Left lung (tissue), 10 donors: ENCODE measurements around the gene DAGLA. TPM values are rescaled to one million over a fixed set of nuclear protein-coding genes. Genes with fewer than 3 reads are reported as not detected.

Experiments used
- ATAC-seq: fragments of 200-7000 bp; cut with Tn5 transposase; one replicate; pipeline ENCODE4 v1.9.1; 2020; ENCODE audit warnings: moderate library complexity
- DNase-seq, 4 donors: peaks; one replicate each; pipeline ENCODE4 v3.0.0-alpha.2; 2013 to 2020
- H3K27ac ChIP-seq, 2 donors: fragments of 200-600 bp; sonication (generic) in 1 of 2; one replicate each; pipeline versions ENCODE4 v1.5.0 to v1.8.0; 2020 to 2021
- H3K27me3 ChIP-seq, 2 donors: fragments of 200-600 bp; sonication (generic) in 1 of 2; one replicate each; pipeline versions ENCODE4 v1.5.0 to v1.8.0; 2020 to 2021
- H3K36me3 ChIP-seq, 2 donors: fragments of 200-600 bp; sonication (generic) in 1 of 2; one replicate each; pipeline versions ENCODE4 v1.5.0 to v1.8.0; 2020 to 2021
- H3K4me1 ChIP-seq, 2 donors: fragments of 200-600 bp; one replicate each; pipeline ENCODE4 v1.8.0; 2021
- H3K4me3 ChIP-seq, 2 donors: fragments of 200-600 bp; sonication (generic) in 1 of 2; one replicate each; pipeline versions ENCODE4 v1.5.0 to v1.8.0; 2020 to 2021; ENCODE audit warnings: mild to moderate bottlenecking in 1 of 2
- H3K9me3 ChIP-seq, 2 donors: fragments of 200-600 bp; sonication (generic) in 1 of 2; one replicate each; pipeline versions ENCODE4 v1.5.0 to v1.8.0; 2020 to 2021
- CTCF ChIP-seq, 2 donors: fragments of 200-600 bp; sonication (generic) in 1 of 2; IDR thresholded peaks; one replicate each; pipeline versions ENCODE4 v1.5.0 to v1.8.0; 2021; ENCODE audit warnings: antibody characterized with exemption in 2 of 2
- intact Hi-C, 2 donors: fragments of 100-400 bp; cut with DNase I; formaldehyde crosslinking; loops; one replicate each; pipeline versions ENCODE4 v1.11.2 to v1.14.2; 2022
- polyA plus RNA-seq, 6 donors: library from polyadenylated mRNA; unstranded; fragments of 120-200 nt; gene quantifications; one replicate each; pipeline ENCODE4 v1.2.1, GENCODE V29; 2013; ENCODE audit not compliant: insufficient read length in 6 of 6
- total RNA-seq, 2 donors: library from RNA; stranded (reverse); fragmentation: NEBNext Ultra II Directional; extraction: Animal tissue kit (Norgen Biotek cat#: 25700); gene quantifications; one replicate each; pipeline ENCODE4 v1.2.1, GENCODE V29; 2021
- donor health status: DM: no; HTN: yes; CAD: no.
- donor health status: DM: no; HTN: no; CAD: no.

Gene DAGLA
- total and polyA plus RNA-seq, 8 donors, result 2.2 to 4.3 (median 3.8) TPM

- TF ChIP-seq CTCF (IDR thresholded peaks at IDR 0.05), result no peak
- Histone ChIP-seq H3K4me3 (no peak overlapping the region), H3K4me1 (peaks cover 4 to 21% of the 10 kb centered on the region in 2 donors), H3K27me3 (peaks cover 0 to 54% of the 10 kb centered on the region in 2 donors), H3K36me3 (no peaks in the 10 kb centered on the region), H3K9me3 (no peaks in the 10 kb centered on the region), H3K27ac (no peak overlapping the region)
- ATAC-seq, result no peak
- intact Hi-C loops, result no loop called here
- DNase-seq, result no peak
Measured at GRCh38 chr11:61679296-61679695, 895 bp upstream of the DAGLA start.

- Histone ChIP-seq H3K9me3 (no peaks in the 10 kb centered on the region), H3K27ac (no peak overlapping the region), H3K27me3 (peaks cover 0 to 54% of the 10 kb centered on the region in 2 donors), H3K4me1 (peaks cover 8 to 25% of the 10 kb centered on the region in 2 donors), H3K4me3 (peak overlapping the region; percentile 34 to 48), H3K36me3 (no peaks in the 10 kb centered on the region)
- TF ChIP-seq CTCF (IDR thresholded peaks at IDR 0.05), result no peak
- intact Hi-C loops, result loop anchor here in 1 of 2 donors (5.0 kb wide), 1 partner anchor 52 kb away; no protein-coding TSS in a partner anchor
- DNase-seq (no peak), ATAC-seq (no peak)
Measured at GRCh38 chr11:61680622-61681221, 531 bp downstream of the DAGLA start.

- intact Hi-C loops, result loop anchor here in 1 of 2 donors (5.0 kb wide), 1 partner anchor 50 kb away; no protein-coding TSS in a partner anchor
- peaks cover 8 to 25% of the 10 kb centered on the region in 2 donors for H3K4me1 ChIP-seq
- H3K4me3 ChIP-seq, result no peak overlapping the region
- peaks cover 0 to 45% of the 10 kb centered on the region in 2 donors for H3K27me3 ChIP-seq
- H3K36me3 ChIP-seq, result no peaks in the 10 kb centered on the region
- TF ChIP-seq CTCF (IDR thresholded peaks at IDR 0.05), result no peak
- no peak for ATAC-seq
- H3K9me3 ChIP-seq, result no peaks in the 10 kb centered on the region
- no peak overlapping the region for H3K27ac ChIP-seq
- no peak for DNase-seq
Measured at GRCh38 chr11:61682093-61682732, 2.0 kb downstream of the DAGLA start.

GRCh38 chr11:61682906-61683675 lies 2.9 kb downstream of the DAGLA start:
- ATAC-seq (no peak), DNase-seq (no peak)
- Histone ChIP-seq H3K27me3 (peaks cover 0 to 45% of the 10 kb centered on the region in 2 donors), H3K9me3 (no peaks in the 10 kb centered on the region), H3K4me1 (peaks cover 8 to 25% of the 10 kb centered on the region in 2 donors), H3K4me3 (no peak overlapping the region), H3K27ac (no peak overlapping the region), H3K36me3 (no peaks in the 10 kb centered on the region)
- no peak for TF ChIP-seq CTCF (IDR thresholded peaks at IDR 0.05)
- intact Hi-C loops, result loop anchor here in 1 of 2 donors (5.0 kb wide), 1 partner anchor 49 kb away; no protein-coding TSS in a partner anchor
